ENCODE results near the gene GSG1L. TPM values are rescaled to one million over a fixed set of nuclear protein-coding genes. Genes with fewer than 3 reads are reported as not detected.

The GSG1L gene
- total and polyA plus RNA-seq, 9 of the 15 experiments (the other 6 are each of a cell fraction or from before 2014, with no cell fraction given) = not detected

GRCh38 chr16:27972500-27972899 lies 91.0 kb downstream of the GSG1L start (continued):
- TF ChIP-seq REST (IDR thresholded peaks at IDR 0.05; ENCODE audit: borderline replicate concordance) (peak; percentile 61; the same call in 1 of the 2 replicates), REST (CRISPR knock-in tag; IDR thresholded peaks at IDR 0.05; ENCODE audit: low read depth) (no peak), TFAP4 (CRISPR knock-in tag; IDR thresholded peaks at IDR 0.05; ENCODE audit: borderline replicate concordance) (no peak), FUS (optimal IDR thresholded peaks at IDR 0.05; ENCODE audit: low read depth, low read length) (no peak), RAD21 (CRISPR knock-in tag; conservative IDR thresholded peaks at IDR 0.05 in 1 of 2, IDR thresholded peaks at IDR 0.05 in 1 of 2) (peak; percentile 51 to 77), ZFX (CRISPR knock-in tag; IDR thresholded peaks at IDR 0.05) (no peak), HIVEP1 (CRISPR knock-in tag; IDR thresholded peaks at IDR 0.05) (no peak), ZBTB33 (CRISPR knock-in tag; IDR thresholded peaks at IDR 0.05) (no peak), STAT6 (CRISPR knock-in tag; IDR thresholded peaks at IDR 0.05) (no peak), GTF2B (IDR thresholded peaks at IDR 0.05; ENCODE audit: extremely low read depth, insufficient read length) (no peak), ATF1 (CRISPR knock-in tag; IDR thresholded peaks at IDR 0.05) (no peak), ATF1 (tag; IDR thresholded peaks at IDR 0.05) (no peak)

All from K562 (cell line).